Measurements from ENCODE around the gene GUCD1. TPM values are rescaled to one million over a fixed set of nuclear protein-coding genes. Genes with fewer than 3 reads are reported as not detected.

Gene GUCD1
- total and polyA plus RNA-seq, 2 of the 13 experiments (the other 11 are each of a cell fraction or from before 2014, with no cell fraction given), result 128 to 245 TPM

GRCh38 chr22:24521791-24522245, 33.1 kb downstream of the GUCD1 start (continued):
- TF ChIP-seq, protein P1, sequence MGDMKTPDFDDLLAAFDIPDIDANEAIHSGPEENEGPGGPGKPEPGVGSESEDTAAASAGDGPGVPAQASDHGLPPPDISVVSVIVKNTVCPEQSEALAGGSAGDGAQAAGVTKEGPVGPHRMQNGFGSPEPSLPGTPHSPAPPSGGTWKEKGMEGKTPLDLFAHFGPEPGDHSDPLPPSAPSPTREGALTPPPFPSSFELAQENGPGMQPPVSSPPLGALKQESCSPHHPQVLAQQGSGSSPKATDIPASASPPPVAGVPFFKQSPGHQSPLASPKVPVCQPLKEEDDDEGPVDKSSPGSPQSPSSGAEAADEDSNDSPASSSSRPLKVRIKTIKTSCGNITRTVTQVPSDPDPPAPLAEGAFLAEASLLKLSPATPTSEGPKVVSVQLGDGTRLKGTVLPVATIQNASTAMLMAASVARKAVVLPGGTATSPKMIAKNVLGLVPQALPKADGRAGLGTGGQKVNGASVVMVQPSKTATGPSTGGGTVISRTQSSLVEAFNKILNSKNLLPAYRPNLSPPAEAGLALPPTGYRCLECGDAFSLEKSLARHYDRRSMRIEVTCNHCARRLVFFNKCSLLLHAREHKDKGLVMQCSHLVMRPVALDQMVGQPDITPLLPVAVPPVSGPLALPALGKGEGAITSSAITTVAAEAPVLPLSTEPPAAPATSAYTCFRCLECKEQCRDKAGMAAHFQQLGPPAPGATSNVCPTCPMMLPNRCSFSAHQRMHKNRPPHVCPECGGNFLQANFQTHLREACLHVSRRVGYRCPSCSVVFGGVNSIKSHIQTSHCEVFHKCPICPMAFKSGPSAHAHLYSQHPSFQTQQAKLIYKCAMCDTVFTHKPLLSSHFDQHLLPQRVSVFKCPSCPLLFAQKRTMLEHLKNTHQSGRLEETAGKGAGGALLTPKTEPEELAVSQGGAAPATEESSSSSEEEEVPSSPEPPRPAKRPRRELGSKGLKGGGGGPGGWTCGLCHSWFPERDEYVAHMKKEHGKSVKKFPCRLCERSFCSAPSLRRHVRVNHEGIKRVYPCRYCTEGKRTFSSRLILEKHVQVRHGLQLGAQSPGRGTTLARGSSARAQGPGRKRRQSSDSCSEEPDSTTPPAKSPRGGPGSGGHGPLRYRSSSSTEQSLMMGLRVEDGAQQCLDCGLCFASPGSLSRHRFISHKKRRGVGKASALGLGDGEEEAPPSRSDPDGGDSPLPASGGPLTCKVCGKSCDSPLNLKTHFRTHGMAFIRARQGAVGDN (CRISPR knock-in tag; IDR thresholded peaks at IDR 0.05), result peak; percentile 35
- TF ChIP-seq, protein P2, sequence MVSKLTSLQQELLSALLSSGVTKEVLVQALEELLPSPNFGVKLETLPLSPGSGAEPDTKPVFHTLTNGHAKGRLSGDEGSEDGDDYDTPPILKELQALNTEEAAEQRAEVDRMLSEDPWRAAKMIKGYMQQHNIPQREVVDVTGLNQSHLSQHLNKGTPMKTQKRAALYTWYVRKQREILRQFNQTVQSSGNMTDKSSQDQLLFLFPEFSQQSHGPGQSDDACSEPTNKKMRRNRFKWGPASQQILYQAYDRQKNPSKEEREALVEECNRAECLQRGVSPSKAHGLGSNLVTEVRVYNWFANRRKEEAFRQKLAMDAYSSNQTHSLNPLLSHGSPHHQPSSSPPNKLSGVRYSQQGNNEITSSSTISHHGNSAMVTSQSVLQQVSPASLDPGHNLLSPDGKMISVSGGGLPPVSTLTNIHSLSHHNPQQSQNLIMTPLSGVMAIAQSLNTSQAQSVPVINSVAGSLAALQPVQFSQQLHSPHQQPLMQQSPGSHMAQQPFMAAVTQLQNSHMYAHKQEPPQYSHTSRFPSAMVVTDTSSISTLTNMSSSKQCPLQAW (CRISPR knock-in tag; IDR thresholded peaks at IDR 0.05), result peak; percentile 64; the same call in 1 of the 2 replicates
- TF ChIP-seq PAXIP1 (CRISPR knock-in tag; conservative IDR thresholded peaks at IDR 0.05), result peak; percentile 49
- peak; percentile 36; the same call in 1 of the 2 replicates for TF ChIP-seq KDM5B (CRISPR knock-in tag; IDR thresholded peaks at IDR 0.05; ENCODE audit: borderline replicate concordance)
- 0 out of 2 replicates have a peak, but pooled peaks have one; percentile 22 for TF ChIP-seq ZFY (CRISPR knock-in tag; IDR thresholded peaks at IDR 0.05)
- no peak for TF ChIP-seq ZNF775 (CRISPR knock-in tag; IDR thresholded peaks at IDR 0.05; ENCODE audit: borderline replicate concordance)
- no peak for TF ChIP-seq SMARCE1 (IDR thresholded peaks at IDR 0.05; ENCODE audit: borderline replicate concordance)
- TF ChIP-seq ATM (IDR thresholded peaks at IDR 0.05; ENCODE audit: borderline replicate concordance), result no peak
- peak; percentile 69; the same call in 1 of the 2 replicates for TF ChIP-seq ZBTB25 (CRISPR knock-in tag; IDR thresholded peaks at IDR 0.05)
- peak; percentile 74 for TF ChIP-seq RXRB (CRISPR knock-in tag; IDR thresholded peaks at IDR 0.05; ENCODE audit: borderline replicate concordance)
- TF ChIP-seq NCOA1 (CRISPR knock-in tag; IDR thresholded peaks at IDR 0.05), result peak; percentile 79; the same call in 1 of the 2 replicates
- no peak for TF ChIP-seq ELF1 (CRISPR knock-in tag; IDR thresholded peaks at IDR 0.05)
- TF ChIP-seq, protein P3, sequence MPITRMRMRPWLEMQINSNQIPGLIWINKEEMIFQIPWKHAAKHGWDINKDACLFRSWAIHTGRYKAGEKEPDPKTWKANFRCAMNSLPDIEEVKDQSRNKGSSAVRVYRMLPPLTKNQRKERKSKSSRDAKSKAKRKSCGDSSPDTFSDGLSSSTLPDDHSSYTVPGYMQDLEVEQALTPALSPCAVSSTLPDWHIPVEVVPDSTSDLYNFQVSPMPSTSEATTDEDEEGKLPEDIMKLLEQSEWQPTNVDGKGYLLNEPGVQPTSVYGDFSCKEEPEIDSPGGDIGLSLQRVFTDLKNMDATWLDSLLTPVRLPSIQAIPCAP (CRISPR knock-in tag; IDR thresholded peaks at IDR 0.05; ENCODE audit: low read depth), result 0 out of 2 replicates have a peak, but pooled peaks have one; percentile 42
- 0 out of 2 replicates have a peak, but pooled peaks have one; percentile 47 for TF ChIP-seq ZNF124 (CRISPR knock-in tag; IDR thresholded peaks at IDR 0.05)
